Kidney (tissue), 14 donors: ENCODE results near the gene TEX19. TPM values are rescaled to one million over a fixed set of nuclear protein-coding genes. Genes with fewer than 3 reads are reported as not detected.
"Not testable (repeated sequence)": the region's sequence is repeated elsewhere in the genome, so short reads cannot be mapped to it uniquely, and the experiment has no call there.

Source experiments
- DNase-seq, 5 donors: peaks; one replicate each; pipeline ENCODE4 v3.0.0-alpha.2; 2013 to 2020
- FAIRE-seq: peaks from 2 replicates; lab custom pipeline; 2012; peaks lifted over from hg19 to GRCh38; lab: Jason Lieb, UNC
- H3K27ac ChIP-seq, 2 donors: one replicate each; pipeline ENCODE4 v1.7.0; 2013; ENCODE audit warnings: low read depth in 2 of 2, low read length in 2 of 2, inconsistent platforms in 1 of 2
- H3K27me3 ChIP-seq: one replicate; pipeline ENCODE4 v1.7.1; 2013; ENCODE audit warnings: low read length, inconsistent platforms; ENCODE audit not compliant: control insufficient read depth, insufficient read depth
- H3K36me3 ChIP-seq, 3 donors: one replicate each; pipeline versions ENCODE4 v1.7.0 to v1.7.1; 2013; ENCODE audit warnings: low read length in 3 of 3, control low read depth in 1 of 3, inconsistent platforms in 1 of 3; ENCODE audit not compliant: insufficient read depth in 3 of 3, control insufficient read depth in 2 of 3
- H3K4me1 ChIP-seq, 3 donors: one replicate each; pipeline versions ENCODE4 v1.7.0 to v1.7.1; 2013; ENCODE audit warnings: low read length in 3 of 3, inconsistent platforms in 1 of 3, low read depth in 1 of 3; ENCODE audit not compliant: control insufficient read depth in 2 of 3, insufficient read depth in 2 of 3
- H3K4me3 ChIP-seq, 3 donors: one replicate each; pipeline versions ENCODE4 v1.7.0 to v1.8.1; 2013; ENCODE audit warnings: low read length in 3 of 3, control low read depth in 1 of 3, inconsistent platforms in 1 of 3
- H3K9ac ChIP-seq, 3 donors: one replicate each; pipeline versions ENCODE4 v1.7.0 to v1.7.1; 2013; ENCODE audit warnings: low read length in 3 of 3, control low read depth in 1 of 3, inconsistent platforms in 1 of 3
- H3K9me3 ChIP-seq, 3 donors: one replicate each; pipeline versions ENCODE4 v1.7.0 to v1.7.1; 2013; ENCODE audit warnings: low read length in 3 of 3, control low read depth in 1 of 3, inconsistent platforms in 1 of 3; ENCODE audit not compliant: control insufficient read depth in 2 of 3, insufficient read depth in 1 of 3
- CTCF ChIP-seq: IDR thresholded peaks from 3 replicates; pipeline ENCODE4 v1.5.1; 2012; ENCODE audit warnings: mild to moderate bottlenecking, moderate library complexity, borderline replicate concordance; ENCODE audit not compliant: insufficient read depth; ENCODE audit errors: extremely low read depth
- intact Hi-C: fragments of 100-400 bp; cut with DNase I; formaldehyde crosslinking; loops from one replicate; pipeline ENCODE4 v1.11.1; 2022
- polyA plus RNA-seq: library from polyadenylated mRNA; stranded (reverse); fragments of 350-450 nt; fragmentation: Illumina TruSeq; extraction: RNeasy Lipid Tissue Mini Kit (QIAGEN cat#74804); gene quantifications from one replicate; pipeline ENCODE4 v1.2.3, GENCODE V29; 2014; ENCODE audit warnings: low read depth, low replicate concordance; ENCODE audit not compliant: insufficient read depth
- total RNA-seq: library from RNA; stranded (reverse); fragmentation: NEBNext Ultra II Directional; extraction: Animal tissue kit (Norgen Biotek cat#: 25700); gene quantifications from one replicate; pipeline ENCODE4 v1.2.1, GENCODE V29; 2021
- donor health status: control.
- donor health status: control.
- donor health status: control.
- donor health status: control.
- donor health status: control.
- donor health status: DM: yes; HTN: yes; CAD: no.
- donor health status: Normal renal cell carcinoma (clear cell type).

TEX19 gene
- total and polyA plus RNA-seq, 2 donors from 2014 or later = not detected

- no peak overlapping the region for H3K4me3 ChIP-seq
- FAIRE-seq = no peak
- peak in 1 of 5 donors; percentile 58 for DNase-seq
- H3K27me3 ChIP-seq = peaks cover 2% of the 10 kb centered on the region
- no peaks in the 10 kb centered on the region for H3K9me3 ChIP-seq
- H3K9ac ChIP-seq = no peak overlapping the region
- no peak overlapping the region for H3K27ac ChIP-seq
- H3K4me1 ChIP-seq = no peaks in the 10 kb centered on the region
- TF ChIP-seq CTCF = no peak
- no peaks in the 10 kb centered on the region for H3K36me3 ChIP-seq
- intact Hi-C loops = no loop called here
Measured at GRCh38 chr17:82376042-82376730, 17.1 kb downstream of the TEX19 start.

GRCh38 chr17:82377294-82377693 is 18.2 kb downstream of the TEX19 start:
- H3K4me1 ChIP-seq, intact Hi-C loops, H3K36me3 ChIP-seq, FAIRE-seq, H3K27me3 ChIP-seq, H3K4me3 ChIP-seq, H3K27ac ChIP-seq, DNase-seq, H3K9me3 ChIP-seq, H3K9ac ChIP-seq: not testable (repeated sequence)

GRCh38 chr17:82377924-82378740 is 19.1 kb downstream of the TEX19 start:
- FAIRE-seq (no peak), DNase-seq (peak in 2 of 5 donors; percentile 45 to 51)
- Histone ChIP-seq H3K27me3 (peaks cover 2% of the 10 kb centered on the region), H3K27ac (no peak overlapping the region), H3K36me3 (no peaks in the 10 kb centered on the region), H3K4me1 (no peaks in the 10 kb centered on the region), H3K4me3 (no peak overlapping the region), H3K9me3 (no peaks in the 10 kb centered on the region), H3K9ac (no peak overlapping the region)
- no peak for TF ChIP-seq CTCF
- intact Hi-C loops = no loop called here

GRCh38 chr17:82378741-82379021 is 19.6 kb downstream of the TEX19 start:
- no peak for FAIRE-seq
- Histone ChIP-seq H3K27me3 (peaks cover 2% of the 10 kb centered on the region), H3K4me1 (no peaks in the 10 kb centered on the region), H3K27ac (no peak overlapping the region), H3K9me3 (no peaks in the 10 kb centered on the region), H3K4me3 (no peak overlapping the region), H3K36me3 (no peaks in the 10 kb centered on the region), H3K9ac (no peak overlapping the region)
- no peak for TF ChIP-seq CTCF
- intact Hi-C loops = no loop called here
- DNase-seq = peak in 1 of 5 donors; percentile 74
